Stimulated activated CD8-positive, alpha-beta memory T cell treated with anti-CD3 and anti-CD28 coated beads, Interleukin-15, amount 100 ng/mL, for 1 hour (primary cell): ENCODE data around the gene KIF17.

ENCODE experiments used
- DNase-seq: peaks from one replicate; pipeline ENCODE4 v3.0.0-alpha.2; 2020; ENCODE audit warnings: low read depth

Gene KIF17

GRCh38 chr1:20625176-20626097 lies 92.4 kb downstream of the KIF17 start:
- no peak for DNase-seq

GRCh38 chr1:20624709-20625108 lies 93.1 kb downstream of the KIF17 start:
- no peak for DNase-seq

GRCh38 chr1:20621012-20621411 lies 96.8 kb downstream of the KIF17 start:
- no peak for DNase-seq

GRCh38 chr1:20619999-20620398 lies 97.8 kb downstream of the KIF17 start:
- no peak for DNase-seq

- no peak for DNase-seq
Observed at GRCh38 chr1:20618550-20618949, 99.3 kb downstream of the KIF17 start.

- DNase-seq, result no peak
Observed at GRCh38 chr1:20616847-20617487, 100.8 kb downstream of the KIF17 start.

GRCh38 chr1:20615946-20616846 lies 101.6 kb downstream of the KIF17 start:
- DNase-seq, result no peak

- no peak for DNase-seq
Observed at GRCh38 chr1:20614131-20614579, 103.7 kb downstream of the KIF17 start.
